ENCODE results near the gene ING4.

ING4 gene

DNA sequence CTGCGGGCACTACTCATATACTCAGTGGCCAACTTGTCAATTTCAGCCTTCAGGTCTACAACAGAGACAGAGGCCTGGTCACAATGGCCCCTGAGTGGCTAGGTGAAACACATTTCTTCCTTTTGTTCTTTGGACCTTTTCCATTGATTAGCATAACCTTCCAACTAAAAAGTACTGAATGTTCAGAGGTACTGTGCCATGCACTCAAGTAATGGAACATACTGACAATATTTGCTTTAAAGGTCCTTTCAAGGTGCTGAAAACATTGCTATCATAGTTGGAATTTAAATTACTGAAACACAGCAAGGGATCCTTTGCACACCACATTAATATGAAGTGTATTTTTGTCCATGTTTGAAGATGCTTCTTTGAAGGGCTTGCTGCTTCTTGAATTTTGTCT lies 9.6 kb downstream of the ING4 start:
- H3K9me3 Mint-ChIP-seq, result no peaks in the 10 kb centered on the region
- no peak overlapping the region for H3K4me3 Mint-ChIP-seq
- TF ChIP-seq, protein P1, sequence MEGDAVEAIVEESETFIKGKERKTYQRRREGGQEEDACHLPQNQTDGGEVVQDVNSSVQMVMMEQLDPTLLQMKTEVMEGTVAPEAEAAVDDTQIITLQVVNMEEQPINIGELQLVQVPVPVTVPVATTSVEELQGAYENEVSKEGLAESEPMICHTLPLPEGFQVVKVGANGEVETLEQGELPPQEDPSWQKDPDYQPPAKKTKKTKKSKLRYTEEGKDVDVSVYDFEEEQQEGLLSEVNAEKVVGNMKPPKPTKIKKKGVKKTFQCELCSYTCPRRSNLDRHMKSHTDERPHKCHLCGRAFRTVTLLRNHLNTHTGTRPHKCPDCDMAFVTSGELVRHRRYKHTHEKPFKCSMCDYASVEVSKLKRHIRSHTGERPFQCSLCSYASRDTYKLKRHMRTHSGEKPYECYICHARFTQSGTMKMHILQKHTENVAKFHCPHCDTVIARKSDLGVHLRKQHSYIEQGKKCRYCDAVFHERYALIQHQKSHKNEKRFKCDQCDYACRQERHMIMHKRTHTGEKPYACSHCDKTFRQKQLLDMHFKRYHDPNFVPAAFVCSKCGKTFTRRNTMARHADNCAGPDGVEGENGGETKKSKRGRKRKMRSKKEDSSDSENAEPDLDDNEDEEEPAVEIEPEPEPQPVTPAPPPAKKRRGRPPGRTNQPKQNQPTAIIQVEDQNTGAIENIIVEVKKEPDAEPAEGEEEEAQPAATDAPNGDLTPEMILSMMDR (IDR thresholded peaks at IDR 0.05; ENCODE audit: unreplicated experiment in 3 of 3), result no peak
- H3K27ac Mint-ChIP-seq, result no peak overlapping the region
- H3K27me3 Mint-ChIP-seq (ENCODE audit: low read depth), result no peaks in the 10 kb centered on the region
- peaks cover 62% of the 10 kb centered on the region for H3K36me3 Mint-ChIP-seq (ENCODE audit: low read depth)
- no peaks in the 10 kb centered on the region for H3K4me1 Mint-ChIP-seq

DNA sequence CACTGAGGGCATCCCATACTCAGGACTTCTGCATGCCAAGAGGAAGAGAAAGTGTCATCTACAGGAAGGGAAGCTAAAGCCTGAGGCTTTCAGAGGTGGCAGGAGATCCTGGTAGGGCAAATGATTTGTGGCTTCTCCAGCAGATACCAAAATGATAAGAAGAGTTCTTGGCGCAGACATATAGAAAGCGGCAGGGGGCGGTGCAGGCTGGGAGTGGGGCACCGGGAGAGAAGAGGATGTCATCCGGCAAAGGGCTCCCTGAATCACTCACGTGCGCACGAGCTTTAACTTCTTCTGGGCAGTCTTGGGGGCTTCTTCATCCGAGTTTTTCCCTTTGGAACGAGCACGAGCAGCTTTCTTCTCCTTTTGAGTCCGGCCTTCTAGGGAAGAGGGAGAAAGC lies 10.5 kb downstream of the ING4 start:
- no peaks in the 10 kb centered on the region for H3K4me1 Mint-ChIP-seq
- no peak overlapping the region for H3K27ac Mint-ChIP-seq
- TF ChIP-seq, protein P1 (IDR thresholded peaks at IDR 0.05; ENCODE audit: unreplicated experiment in 3 of 3), result no peak
- H3K9me3 Mint-ChIP-seq, result no peaks in the 10 kb centered on the region
- H3K27me3 Mint-ChIP-seq (ENCODE audit: low read depth), result no peaks in the 10 kb centered on the region
- H3K36me3 Mint-ChIP-seq (ENCODE audit: low read depth), result peaks cover 64% of the 10 kb centered on the region
- H3K4me3 Mint-ChIP-seq, result no peak overlapping the region

DNA sequence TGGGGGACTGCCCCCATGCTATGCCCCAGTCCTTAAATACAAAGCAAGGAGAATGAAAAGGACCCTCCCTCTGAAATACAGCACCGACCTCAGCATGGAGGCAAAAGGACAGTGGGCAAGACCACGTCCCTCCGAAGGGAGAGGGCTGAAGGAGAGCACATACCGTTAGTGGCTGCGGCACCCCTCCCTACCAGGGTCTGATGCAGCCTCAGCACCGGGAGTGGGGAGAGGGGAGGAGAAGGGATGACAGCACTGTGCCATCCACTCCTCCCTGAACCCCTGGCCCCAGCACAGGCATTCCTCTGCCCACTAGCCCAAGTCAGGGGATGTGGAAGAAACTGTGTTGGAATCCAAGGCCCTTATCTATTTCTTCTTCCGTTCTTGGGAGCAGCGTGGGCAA lies 12.1 kb downstream of the ING4 start:
- H3K27me3 Mint-ChIP-seq (ENCODE audit: low read depth), result no peaks in the 10 kb centered on the region
- H3K4me1 Mint-ChIP-seq, result peaks cover 8% of the 10 kb centered on the region
- TF ChIP-seq, protein P1 (IDR thresholded peaks at IDR 0.05; ENCODE audit: unreplicated experiment in 3 of 3), result no peak
- peaks cover 66% of the 10 kb centered on the region for H3K36me3 Mint-ChIP-seq (ENCODE audit: low read depth)
- no peak overlapping the region for H3K4me3 Mint-ChIP-seq
- no peak overlapping the region for H3K27ac Mint-ChIP-seq
- H3K9me3 Mint-ChIP-seq, result no peaks in the 10 kb centered on the region

GRCh38 chr12:6647083-6647604 lies 15.8 kb downstream of the ING4 start, which contains the start of gene ACRBP:
Gene ACRBP, minus strand, starts transcription at chr12:6647432. Its CDS starts 66 bp downstream, at chr12:6647366.
- H3K4me1 Mint-ChIP-seq, result peaks cover 16% of the 10 kb centered on the region
- peak within 1 kb of the TSS; percentile 76 to 82 (median 82) for H3K4me3 Mint-ChIP-seq
- H3K27ac Mint-ChIP-seq, result peak within 1 kb of the TSS in 1 of 3 experiments; percentile 45
- H3K36me3 Mint-ChIP-seq (ENCODE audit: low read depth), result peaks cover 41% of the 10 kb centered on the region
- no peaks in the 10 kb centered on the region for H3K9me3 Mint-ChIP-seq
- TF ChIP-seq, protein P1 (IDR thresholded peaks at IDR 0.05; ENCODE audit: unreplicated experiment in 3 of 3), result no peak
- H3K27me3 Mint-ChIP-seq (ENCODE audit: low read depth), result peaks cover 3% of the 10 kb centered on the region

DNA sequence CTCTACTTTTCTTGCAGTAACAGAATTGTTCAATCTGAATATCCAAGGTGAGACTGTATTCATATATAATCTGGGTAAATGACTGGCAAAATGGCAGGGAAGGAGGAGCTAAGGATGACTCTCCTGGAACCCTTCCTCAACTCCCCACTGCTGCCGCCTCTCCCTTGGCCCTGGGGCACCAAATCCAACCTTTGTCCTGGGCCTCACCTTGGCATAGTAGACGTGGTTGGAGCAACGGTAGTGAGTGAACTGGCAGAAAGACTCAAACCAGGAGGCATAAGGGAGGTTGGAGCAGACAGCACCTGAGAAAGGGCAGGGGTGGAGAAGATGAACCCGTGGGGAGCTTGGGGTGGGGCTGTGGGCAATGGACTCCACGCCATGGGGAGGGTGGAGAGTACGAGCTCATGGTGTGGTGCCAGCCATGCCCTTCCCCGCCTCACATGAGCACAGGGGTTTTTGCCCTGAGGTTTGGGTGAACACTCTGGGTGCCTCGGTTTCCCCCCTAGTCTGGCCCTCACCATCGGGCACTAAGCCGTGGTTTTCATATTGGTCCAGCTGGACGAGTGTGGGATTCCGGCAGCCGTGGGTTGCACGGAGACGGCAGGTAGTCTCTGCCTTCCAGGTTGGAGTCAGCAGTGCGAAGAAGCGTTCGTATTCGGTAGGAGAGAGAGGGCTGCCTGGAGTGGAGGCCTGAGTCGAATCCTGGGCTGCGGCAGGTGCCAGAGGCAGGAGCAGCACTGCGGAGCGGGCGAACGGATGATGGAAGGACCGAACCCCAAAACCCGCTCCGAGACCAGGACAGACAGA lies 16.4 kb downstream of the ING4 start:
- H3K4me1 Mint-ChIP-seq, result peaks cover 16% of the 10 kb centered on the region
- TF ChIP-seq, protein P1 (IDR thresholded peaks at IDR 0.05; ENCODE audit: unreplicated experiment in 3 of 3), result no peak
- H3K4me3 Mint-ChIP-seq, result peak overlapping the region; percentile 76 to 82 (median 82)
- H3K9me3 Mint-ChIP-seq, result no peaks in the 10 kb centered on the region
- peak overlapping the region in 1 of 3 experiments; percentile 45 for H3K27ac Mint-ChIP-seq
- peaks cover 38% of the 10 kb centered on the region for H3K36me3 Mint-ChIP-seq (ENCODE audit: low read depth)
- peaks cover 9% of the 10 kb centered on the region for H3K27me3 Mint-ChIP-seq (ENCODE audit: low read depth)

All from nephron (organoid).